K562 (cell line): ENCODE measurements around the gene OR2V1. TPM values are rescaled to one million over a fixed set of nuclear protein-coding genes. Genes with fewer than 3 reads are reported as not detected.

Experiments used
- ATF3 ChIP-seq, 2 experiments: fragments of 450-650 bp in 1 of 2; sonication (generic) in 1 of 2; formaldehyde crosslinking in 1 of 2; IDR thresholded peaks in 1 of 2; conservative IDR thresholded peaks in 1 of 2; 2 replicates each; pipeline versions ENCODE4 v1.6.1 to v1.8.1; 2016 to 2023; ENCODE audit warnings: mild to moderate bottlenecking in 2 of 2, moderate library complexity in 2 of 2, inconsistent platforms in 1 of 2, missing genetic modification reagents in 1 of 2
- CHD4 ChIP-seq: fragments of 200-600 bp; sonication (generic); IDR thresholded peaks from 3 replicates; pipeline ENCODE4 v1.6.1; 2012; ENCODE audit warnings: low read depth, mild to moderate bottlenecking, mixed read lengths, low read length, inconsistent platforms; ENCODE audit not compliant: insufficient read depth, insufficient replicate concordance, poor library complexity, severe bottlenecking
- CREM ChIP-seq: IDR thresholded peaks from 2 replicates; pipeline ENCODE4 v1.6.1; 2014; ENCODE audit warnings: antibody characterized with exemption, low read depth
- DACH1 ChIP-seq: fragments of 450-650 bp; IDR thresholded peaks from 2 replicates; pipeline ENCODE4 v1.6.1; 2018; ENCODE audit not compliant: partially characterized antibody
- DDX20 ChIP-seq: fragments of 450-650 bp; IDR thresholded peaks from 2 replicates; pipeline ENCODE4 v1.6.1; 2016; ENCODE audit warnings: missing genetic modification characterization, low read depth, mild to moderate bottlenecking, missing compliant biosample characterization, moderate library complexity
- E2F3 ChIP-seq: fragments of 250-450 bp; sonication (Bioruptor Pico); IDR thresholded peaks from 2 replicates; pipeline ENCODE4 v1.4.0; 2020; ENCODE audit warnings: mild to moderate bottlenecking
- ELF1 ChIP-seq: fragments of 200-800 bp; sonication (Bioruptor generic); IDR thresholded peaks from 2 replicates; pipeline ENCODE4 v1.6.1; 2016; ENCODE audit warnings: missing genetic modification characterization, missing compliant biosample characterization
- GTF2B ChIP-seq: IDR thresholded peaks from 2 replicates; pipeline ENCODE4 v1.6.1; 2011; ENCODE audit not compliant: insufficient read length; ENCODE audit errors: extremely low read depth
- GTF2E2 ChIP-seq: fragments of 200-800 bp; sonication (Bioruptor generic); IDR thresholded peaks from 2 replicates; pipeline ENCODE4 v1.6.1; 2016; ENCODE audit warnings: missing genetic modification characterization, missing compliant biosample characterization
- HNRNPLL ChIP-seq: fragments of 200-400 bp; formaldehyde crosslinking; IDR thresholded peaks from 2 replicates; pipeline ENCODE4 v1.6.1; 2017; ENCODE audit warnings: low read length, low read depth, mild to moderate bottlenecking; ENCODE audit not compliant: poor library complexity, severe bottlenecking
- LCOR ChIP-seq: sonication (generic); formaldehyde crosslinking; IDR thresholded peaks from 2 replicates; pipeline ENCODE4 v1.8.0; 2022; ENCODE audit warnings: mild to moderate bottlenecking, missing genetic modification reagents
- MAZ ChIP-seq, 2 experiments: fragments of 450-650 bp in 1 of 2; sonication (generic) in 1 of 2; formaldehyde crosslinking; IDR thresholded peaks in 1 of 2; conservative IDR thresholded peaks in 1 of 2; 2 replicates each; pipeline versions ENCODE4 v1.4.0 to v1.5.0; 2020; ENCODE audit warnings: mild to moderate bottlenecking in 1 of 2, missing genetic modification reagents in 1 of 2
- MYC ChIP-seq, 2 experiments: fragments of 250-450 bp in 1 of 2; sonication (Bioruptor Pico) in 1 of 2; IDR thresholded peaks; 2 replicates each; pipeline versions ENCODE4 v1.5.1 to v1.6.1; 2012 to 2021; ENCODE audit warnings: low read depth in 2 of 2, borderline replicate concordance in 1 of 2, improper control_type of control experiment in 1 of 2, low read length in 1 of 2, mild to moderate bottlenecking in 1 of 2, moderate library complexity in 1 of 2
- PRMT5 ChIP-seq: sonication (generic); formaldehyde crosslinking; IDR thresholded peaks from 2 replicates; pipeline ENCODE4 v1.5.0; 2020; ENCODE audit warnings: missing genetic modification reagents
- PTBP1 ChIP-seq: fragments of 200-400 bp; formaldehyde crosslinking; IDR thresholded peaks from 2 replicates; pipeline ENCODE4 v1.6.1; 2017; ENCODE audit warnings: low read depth, low read length
- SPI1 ChIP-seq: IDR thresholded peaks from 2 replicates; pipeline ENCODE4 v1.6.1; 2011; ENCODE audit warnings: low read depth, low read length, control low read depth, borderline replicate concordance
- STAG1 ChIP-seq: sonication (generic); formaldehyde crosslinking; IDR thresholded peaks from 2 replicates; pipeline ENCODE4 v1.5.0; 2020; ENCODE audit warnings: missing genetic modification reagents, borderline replicate concordance
- TARDBP ChIP-seq: fragments of 450-650 bp; IDR thresholded peaks from 2 replicates; pipeline ENCODE4 v1.6.1; 2016
- THRB ChIP-seq: fragments of 450-650 bp; formaldehyde crosslinking; conservative IDR thresholded peaks from 2 replicates; pipeline ENCODE4 v1.4.0; 2022; ENCODE audit warnings: mild to moderate bottlenecking, missing genetic modification characterization
- ZBED1 ChIP-seq: IDR thresholded peaks from 2 replicates; pipeline ENCODE4 v1.6.1; 2014
- ZBTB26 ChIP-seq: fragments of 450-650 bp; formaldehyde crosslinking; IDR thresholded peaks from 2 replicates; pipeline ENCODE4 v1.4.0; 2022; ENCODE audit warnings: missing genetic modification characterization
- ZFX ChIP-seq: sonication (generic); formaldehyde crosslinking; IDR thresholded peaks from 2 replicates; pipeline ENCODE4 v1.8.0; 2022; ENCODE audit warnings: mild to moderate bottlenecking, missing genetic modification reagents, moderate library complexity
- ZKSCAN1 ChIP-seq: fragments of 150-350 bp; IDR thresholded peaks from 2 replicates; pipeline ENCODE4 v1.6.1; 2016; ENCODE audit warnings: low read depth, low read length
- ZNF354B ChIP-seq: fragments of 250-450 bp; sonication (Bioruptor Pico); IDR thresholded peaks from 2 replicates; pipeline ENCODE4 v1.4.0; 2020
- ZNF778 ChIP-seq: fragments of 450-650 bp; formaldehyde crosslinking; IDR thresholded peaks from 2 replicates; pipeline ENCODE4 v1.4.0; 2020; ENCODE audit warnings: mild to moderate bottlenecking, moderate library complexity
- ZNF785 ChIP-seq: fragments of 250-450 bp; sonication (Bioruptor Pico); IDR thresholded peaks from 2 replicates; pipeline ENCODE4 v1.4.0; 2020; ENCODE audit warnings: mild to moderate bottlenecking
- polyA plus RNA-seq, 8 experiments: library from polyadenylated mRNA; depleted of rRNA in 4 of 8; stranded (reverse) in 5 of 8; unstranded in 3 of 8; fragments of >200 nt; fragmentation: Nextera tagmentation in 2 of 8; fragmentation: Illumina TruSeq in 1 of 8; extraction: Ambion mirVana in 2 of 8; extraction: Trizol in 1 of 8; gene quantifications; 2 replicates each; pipeline versions ENCODE4 v1.2.1 to v1.2.3, GENCODE V29; 2011 to 2014; ENCODE audit warnings: inconsistent platforms in 1 of 8, missing spikeins in 1 of 8
- total RNA-seq, 7 experiments: library from RNA; depleted of rRNA in 6 of 7; stranded (reverse); fragments of >200 nt in 6 of 7; fragmentation: Illumina TruSeq in 2 of 7; extraction: Trizol in 2 of 7; gene quantifications; 2 replicates each; pipeline versions ENCODE4 v1.2.1 to v1.2.3, GENCODE V29; 2011 to 2021; ENCODE audit warnings: low replicate concordance in 1 of 7

OR2V1 gene
- total and polyA plus RNA-seq, 9 of the 15 experiments (the other 6 are each of a cell fraction or from before 2014, with no cell fraction given) = 0.04 to 0.28 (median 0.15) TPM; not detected in 5

GRCh38 chr5:181133610-181134231 is 2.8 kb upstream of the OR2V1 start (continued):
- TF ChIP-seq ZFX (CRISPR knock-in tag) (no peak), ZNF785 (no peak), CHD4 (no peak), GTF2E2 (no peak), STAG1 (CRISPR knock-in tag) (no peak), ZKSCAN1 (0 out of 2 replicates have a peak, but pooled peaks have one; percentile 15), SPI1 (no peak), ELF1 (tag) (no peak), PTBP1 (no peak), HNRNPLL (no peak), E2F3 (CRISPR knock-in tag) (no peak), MYC (IDR thresholded peaks at IDR 0.05; ENCODE audit: low read depth, low read length) (no peak), MYC (CRISPR knock-in tag; IDR thresholded peaks at IDR 0.05; ENCODE audit: borderline replicate concordance, low read depth) (no peak), ZNF354B (CRISPR knock-in tag) (no peak), ZNF778 (CRISPR knock-in tag) (no peak), PRMT5 (CRISPR knock-in tag) (no peak), TARDBP (no peak), DDX20 (tag) (no peak), ZBED1 (no peak), MAZ (CRISPR knock-in tag; conservative IDR thresholded peaks at IDR 0.05 in 1 of 2, IDR thresholded peaks at IDR 0.05 in 1 of 2) (no peak), ZBTB26 (CRISPR knock-in tag) (no peak), THRB (CRISPR knock-in tag) (no peak), GTF2B (no peak), DACH1 (no peak), LCOR (CRISPR knock-in tag) (no peak), CREM (no peak), ATF3 (IDR thresholded peaks at IDR 0.05) (peak; percentile 82), ATF3 (CRISPR knock-in tag; conservative IDR thresholded peaks at IDR 0.05) (0 out of 2 replicates have a peak, but pooled peaks have one; percentile 29)
